HuH-7 (cell line): ENCODE data around the gene SASS6.
A peak's percentile ranks its signal among the peaks of the same experiment; 100 is the strongest.

Experiments used
- DNase-seq: peaks from one replicate; pipeline ENCODE4 v3.0.0; 2011; ENCODE audit warnings: low spot score

SASS6 gene

DNA sequence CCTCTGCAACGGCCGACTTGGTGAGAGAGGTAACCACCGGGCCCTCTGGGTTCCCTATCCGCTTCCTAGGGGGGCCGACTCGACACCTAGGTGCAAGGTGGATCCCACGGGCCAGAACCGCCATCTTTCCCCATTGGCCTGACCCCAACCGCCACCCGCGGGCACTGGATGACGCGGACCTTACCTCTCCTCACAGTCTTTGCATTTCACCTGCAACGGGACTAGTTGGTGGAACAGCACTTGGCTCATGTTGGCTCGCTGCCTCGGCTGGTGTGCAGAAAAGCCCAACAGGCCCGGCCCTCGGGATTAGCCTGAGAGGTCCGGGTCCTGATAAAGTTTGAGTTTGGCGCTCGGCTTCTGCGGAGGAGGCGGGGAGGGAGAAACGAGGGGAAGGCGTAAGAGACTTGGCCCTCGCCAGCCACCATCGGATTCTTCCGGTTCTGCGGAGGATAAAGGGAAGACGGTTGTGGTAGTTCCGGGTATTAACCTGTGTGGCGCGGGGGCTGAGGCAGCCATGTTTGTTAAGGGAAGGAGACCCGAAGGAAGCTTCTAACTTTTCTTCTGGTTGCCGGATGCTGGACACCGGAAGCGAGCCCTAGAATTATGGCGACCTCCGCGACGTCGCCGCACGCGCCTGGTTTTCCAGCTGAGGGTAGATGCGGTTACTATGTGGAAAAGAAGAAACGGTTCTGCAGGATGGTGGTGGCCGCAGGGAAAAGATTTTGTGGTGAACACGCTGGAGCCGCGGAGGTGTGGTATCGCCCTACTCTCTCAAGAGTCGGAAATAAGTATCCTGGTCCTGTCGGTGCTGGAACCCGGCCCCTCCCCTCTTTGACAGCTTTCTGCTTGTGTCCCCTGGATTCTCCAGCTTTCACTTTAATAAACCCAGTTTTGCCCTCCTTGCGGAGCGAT is at the start of gene SASS6, which contains the start of gene TRMT13:
Gene SASS6, minus strand, starts transcription at position 365 of the 912 bp plus-strand sequence. Its CDS starts 116 bp downstream, at position 249.
Gene TRMT13, plus strand, starts transcription at position 598 of the 912 bp plus-strand sequence. Its CDS starts 6 bp downstream, at position 604.
- peak; percentile 58 for DNase-seq

GRCh38 chr1:100178091-100178490 is 45.4 kb upstream of the SASS6 start, which contains the start of gene LRRC39:
TSS of gene LRRC39 (minus strand) at chr1:100178256. CDS start at chr1:100168516, 9,740 bp downstream.
- DNase-seq, result no peak

- DNase-seq, result no peak
Measured at GRCh38 chr1:100177295-100178041, 44.7 kb upstream of the SASS6 start.

- DNase-seq, result no peak
Measured at GRCh38 chr1:100168051-100168450, 35.3 kb upstream of the SASS6 start.

- no peak for DNase-seq
Measured at GRCh38 chr1:100164702-100165101, 32.0 kb upstream of the SASS6 start.

DNA sequence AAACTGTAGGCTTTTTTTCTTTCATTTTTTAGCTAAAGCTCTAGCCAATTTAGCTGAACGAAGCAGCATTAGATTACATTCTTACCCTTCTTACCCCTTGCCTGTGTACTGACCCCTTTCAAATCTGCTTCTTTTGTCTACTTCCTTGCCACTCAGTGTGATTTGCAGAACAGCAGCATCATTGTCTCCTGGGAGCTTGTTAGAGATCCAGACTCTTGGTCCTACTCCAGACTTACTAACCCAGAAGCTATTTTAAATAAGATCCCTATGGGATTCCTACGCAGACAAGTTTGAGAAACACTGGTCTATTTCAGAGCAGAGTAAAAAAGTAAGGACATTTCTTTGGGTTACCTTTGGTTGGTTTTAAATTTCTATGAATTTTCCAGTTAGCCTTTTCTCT is 31.5 kb upstream of the SASS6 start:
- no peak for DNase-seq

DNA sequence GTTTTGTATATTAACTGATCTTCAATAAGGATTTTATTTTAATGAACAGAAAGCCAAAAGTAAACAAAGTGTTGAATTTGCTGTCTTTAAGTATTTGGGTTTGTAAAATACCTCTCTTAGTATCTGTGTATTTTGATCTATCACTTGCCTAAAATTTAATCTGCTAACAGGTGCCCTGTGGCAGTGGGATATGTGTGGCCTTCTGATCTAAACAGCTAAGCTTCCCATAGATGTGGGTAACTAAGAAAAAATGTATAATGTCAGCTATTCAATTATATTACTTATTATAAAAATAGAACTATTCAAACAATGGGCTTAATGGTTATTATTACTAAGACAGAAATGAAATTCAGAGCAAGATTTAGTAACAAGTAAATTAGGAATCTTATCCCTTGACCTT is 30.2 kb upstream of the SASS6 start:
- no peak for DNase-seq

DNA sequence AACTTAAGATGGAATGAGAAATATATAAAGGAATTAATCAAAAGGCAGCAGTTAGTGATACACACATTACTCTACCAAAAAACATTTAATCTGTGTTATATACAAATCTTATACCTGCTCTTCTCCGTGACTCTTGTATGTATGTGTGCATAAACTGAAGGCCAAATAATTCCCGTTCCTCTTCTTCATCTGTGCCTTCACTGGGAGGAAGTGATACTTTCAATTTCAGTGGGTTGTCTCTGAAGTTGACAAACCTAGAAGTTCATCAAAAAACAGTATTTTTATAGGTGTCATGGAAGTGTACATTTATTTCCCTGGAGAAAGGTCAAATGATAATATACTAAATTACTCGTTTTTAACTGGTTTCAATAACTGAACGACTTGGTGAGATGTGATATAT is 19.5 kb upstream of the SASS6 start:
- DNase-seq, result no peak

- DNase-seq, result no peak
Measured at GRCh38 chr1:100151679-100152078, 18.9 kb upstream of the SASS6 start.

- no peak for DNase-seq
Measured at GRCh38 chr1:100147875-100148274, 15.1 kb upstream of the SASS6 start.

DNA sequence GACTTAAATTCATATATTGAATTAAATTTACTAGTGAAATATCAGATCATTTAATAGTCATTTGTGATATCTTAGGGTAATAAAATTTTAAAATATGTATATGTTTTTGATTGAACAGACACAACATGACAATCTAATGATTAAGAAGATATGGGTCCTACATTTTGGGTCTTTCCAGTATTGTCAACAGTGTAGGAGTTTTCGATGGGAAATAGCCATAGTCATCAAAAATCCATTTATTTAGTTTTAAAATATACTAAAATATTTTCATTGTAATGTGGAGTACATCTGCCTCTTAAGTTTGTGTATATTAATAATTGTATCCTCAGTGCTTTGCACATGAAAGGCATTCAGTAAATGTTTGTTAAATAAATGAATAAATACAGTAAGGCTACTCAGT is 14.2 kb upstream of the SASS6 start:
- DNase-seq, result no peak

DNA sequence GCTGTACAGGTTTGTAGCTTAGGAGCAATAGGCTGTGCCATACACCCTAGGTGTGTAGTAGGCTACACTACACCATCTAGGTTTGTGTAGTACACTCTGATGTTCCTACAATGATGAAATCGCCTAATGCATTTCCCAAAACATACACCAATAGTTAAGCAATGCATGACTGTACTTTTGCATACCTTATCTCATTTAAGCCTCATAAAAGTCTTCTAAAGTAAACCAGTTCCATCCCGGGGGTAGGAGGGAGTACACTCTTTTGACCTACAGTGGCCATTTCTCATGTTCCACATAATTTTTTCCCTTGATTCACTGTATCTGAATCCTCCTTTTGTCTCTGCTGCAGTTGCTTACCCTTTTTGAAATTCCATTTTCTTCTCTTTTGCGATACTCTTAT is 12.4 kb upstream of the SASS6 start:
- peak; percentile 4 for DNase-seq

- DNase-seq, result no peak
Measured at GRCh38 chr1:100142343-100142742, 9.6 kb upstream of the SASS6 start.

DNA sequence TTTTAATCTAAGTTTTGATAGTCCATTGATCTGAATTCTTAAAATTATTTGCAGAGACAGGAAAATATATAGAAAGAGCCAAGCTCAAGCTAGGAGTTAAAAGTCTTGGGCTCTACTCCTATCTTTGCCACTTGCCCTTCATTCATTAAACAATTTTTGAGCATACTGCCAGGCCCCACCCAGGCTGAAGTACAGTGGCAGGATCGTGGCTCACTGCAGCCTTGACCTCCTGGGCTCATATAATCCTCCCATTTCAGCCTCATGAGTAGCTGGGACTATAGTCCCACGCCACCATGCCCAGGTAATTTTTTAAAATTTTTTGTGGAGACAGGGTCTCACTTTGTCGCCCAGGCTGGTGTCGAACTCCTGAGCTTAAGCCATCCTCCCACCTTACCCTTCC is 8.5 kb upstream of the SASS6 start:
- no peak for DNase-seq

GRCh38 chr1:100137602-100138001 is 4.9 kb upstream of the SASS6 start:
- no peak for DNase-seq

DNA sequence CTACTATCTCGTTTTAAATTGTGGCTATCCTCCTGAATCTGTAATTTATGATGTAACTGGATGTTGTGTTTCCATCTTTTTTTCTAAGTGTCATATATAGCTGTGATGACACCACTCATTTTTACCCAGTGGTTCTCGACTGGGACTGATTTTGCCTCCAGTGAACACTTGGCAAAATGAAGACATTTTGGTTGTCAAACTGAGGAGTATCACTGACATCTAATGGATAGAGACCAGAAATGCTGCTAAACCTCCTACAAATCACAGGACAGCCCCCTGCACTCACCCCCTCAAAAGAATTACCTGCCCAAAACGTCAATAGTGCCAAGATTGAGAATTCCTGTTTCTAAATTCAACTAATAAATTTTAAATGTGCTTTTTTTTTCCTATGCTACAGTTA is 2.1 kb upstream of the SASS6 start:
- no peak for DNase-seq

- DNase-seq, result no peak
Measured at GRCh38 chr1:100131623-100132022, 1.1 kb downstream of the SASS6 start.

GRCh38 chr1:100130552-100131077 is 2.1 kb downstream of the SASS6 start:
- DNase-seq, result no peak

DNA sequence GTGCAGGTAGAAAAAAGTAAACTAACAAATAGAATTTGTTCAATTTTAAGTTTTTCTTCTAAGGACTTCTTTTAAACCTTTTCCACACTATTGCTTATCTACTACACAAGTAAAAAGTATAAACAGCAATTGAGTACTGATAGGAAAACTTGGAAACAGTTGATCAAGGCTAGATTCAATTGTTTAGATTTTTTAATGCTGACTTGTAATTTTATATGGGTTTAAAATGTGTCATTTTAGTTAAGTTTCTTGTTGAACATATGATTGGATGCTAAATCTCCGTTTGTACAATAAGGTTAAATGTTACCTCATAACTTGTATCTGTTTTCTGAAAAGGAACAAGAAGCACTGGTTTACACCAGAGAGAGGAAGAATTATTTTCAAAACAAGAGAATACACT is 5.5 kb downstream of the SASS6 start:
- no peak for DNase-seq

GRCh38 chr1:100122177-100122576 is 10.6 kb downstream of the SASS6 start:
- no peak for DNase-seq

DNA sequence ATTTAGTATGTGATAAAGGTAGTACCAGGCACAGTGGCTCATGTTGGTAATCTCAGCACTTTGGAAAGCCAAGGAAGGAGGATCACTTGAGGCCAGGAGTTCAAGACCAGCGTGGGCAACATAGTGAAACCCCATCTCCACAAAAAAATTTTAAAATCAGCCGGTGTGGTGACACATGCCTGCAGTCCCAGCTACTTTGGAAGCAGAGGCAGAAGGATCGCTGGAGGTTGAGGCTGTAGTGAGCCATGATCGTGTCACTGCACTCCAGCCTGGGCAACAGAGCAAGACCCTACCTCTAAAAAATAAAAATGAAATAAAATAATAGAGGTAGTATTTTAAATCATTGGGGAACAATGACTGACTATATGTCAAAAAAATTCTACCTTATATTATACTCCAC is 17.2 kb downstream of the SASS6 start:
- DNase-seq, result no peak

- no peak for DNase-seq
Measured at GRCh38 chr1:100109554-100110066, 23.1 kb downstream of the SASS6 start.
